ENCODE results near the gene PATJ. TPM values are rescaled to one million over a fixed set of nuclear protein-coding genes. Genes with fewer than 3 reads are reported as not detected.

The PATJ gene
- total and polyA plus RNA-seq, 2 of the 13 experiments (the other 11 are each of a cell fraction or from before 2014, with no cell fraction given) = 6.2 to 16.8 TPM

DNA sequence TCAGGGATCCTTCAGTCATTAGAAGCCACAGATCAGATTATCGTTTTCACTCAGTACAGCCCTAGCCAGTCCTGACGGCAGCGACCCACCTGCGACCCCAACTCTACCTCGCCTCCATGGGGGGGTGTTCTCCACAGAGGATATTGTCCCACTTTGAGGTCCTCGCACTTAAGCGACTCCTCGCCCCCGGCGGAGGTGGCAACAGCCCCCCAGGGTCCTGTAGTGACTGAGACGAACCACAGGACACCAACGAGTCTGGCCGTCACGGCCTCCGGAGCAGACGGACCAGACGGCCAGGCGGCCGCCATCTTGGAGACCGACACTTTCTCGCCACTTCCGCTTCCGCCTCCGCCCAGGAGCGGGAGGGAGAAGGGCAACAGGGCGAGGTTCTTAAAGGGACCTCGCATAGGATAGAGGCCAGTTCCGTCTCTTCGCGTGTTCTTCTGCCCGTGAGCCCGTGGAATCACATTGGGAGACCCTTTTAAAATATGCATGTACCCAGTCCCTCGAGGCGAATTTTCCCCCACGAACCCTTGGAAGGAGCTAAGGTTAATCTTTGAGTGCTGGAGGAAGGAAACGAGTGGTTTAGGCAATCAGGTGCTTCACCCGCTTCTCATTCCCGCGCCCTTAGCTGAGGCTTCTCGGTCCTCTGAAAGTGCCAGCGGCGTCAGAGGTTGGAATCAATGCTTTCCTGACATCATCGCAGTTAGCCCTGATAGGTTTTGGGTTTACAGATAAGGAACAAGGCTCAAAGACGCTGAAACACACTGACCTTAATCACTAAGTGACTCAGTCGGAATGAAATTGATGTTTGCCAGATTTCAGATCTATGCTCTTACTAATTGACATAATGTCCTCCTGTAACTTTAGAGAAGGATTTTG lies 17.2 kb upstream of the PATJ start, which contains the start of gene TM2D1:
TM2D1 (minus strand) TSS at position 329 of the 882 bp plus-strand sequence; CDS start at position 308, 21 bp downstream.
- no peaks in the 10 kb centered on the region for H3K36me3 ChIP-seq (replicated peaks in 1 of 2; ENCODE audit: control insufficient read depth in 1 of 2, insufficient read depth in 2 of 2, low read length in 2 of 2)
- ATAC-seq = peak; percentile 100
- peak within 1 kb of the TSS; percentile 82 for H3K4me2 ChIP-seq (ENCODE audit: low read depth, low read length)
- peak within 1 kb of the TSS; percentile 92 for H3K9ac ChIP-seq (ENCODE audit: insufficient read depth, low read depth, low read length)
- H4K20me1 ChIP-seq (ENCODE audit: insufficient read depth, low read length) = no peaks in the 10 kb centered on the region
- H3K4me3 ChIP-seq (replicated peaks in 1 of 3; ENCODE audit: insufficient read depth in 1 of 3, low read depth in 2 of 3, low read length in 3 of 3) = peak within 1 kb of the TSS; percentile 87 to 96 (median 94)
- WGBS (ENCODE audit: low lambda C conversion rate) = under 1% methylated on average over 23 of the region's 45 CpGs
- peak within 1 kb of the TSS; percentile 60 for H2AFZ ChIP-seq (ENCODE audit: low read length)
- peaks cover 30% of the 10 kb centered on the region for H3K4me1 ChIP-seq (ENCODE audit: insufficient read depth, low read length)
- H3K9me3 ChIP-seq (ENCODE audit: low read length) = no peaks in the 10 kb centered on the region
- in situ Hi-C loops (cut with HindIII; ENCODE audit: extremely low pct_ligation_motif_present, low pct_unique_long_range_greater_than_20kb) = no loop called here
- intact Hi-C loops (cut with micrococcal nuclease; ENCODE audit: unreplicated experiment) = loop anchor here (10.0 kb wide), 1 partner anchor 120 kb away; no protein-coding TSS in a partner anchor
- TSS peak; percentile 87 for BruUV-seq (replicated peaks)
- H3K27me3 ChIP-seq (ENCODE audit: control insufficient read depth in 1 of 2, insufficient read depth in 2 of 2, low read length in 2 of 2) = no peaks in the 10 kb centered on the region; a peak in 1 of 5 replicates
- peak within 1 kb of the TSS; percentile 74 for H3K27ac ChIP-seq (ENCODE audit: extremely low read length, insufficient read depth, low read length)
- ChIA-PET CTCF (ENCODE audit: low intra/inter-chr PET ratio, low total read pairs) (no interaction called here), POLR2A (interaction anchor here (1.0 to 1.3 kb wide), 3 partner anchors 10 to 12 kb away, joined by 3 to 6 read pairs (median 4); no protein-coding TSS in a partner anchor)
- FAIRE-seq = peak; percentile 91
- H3K79me2 ChIP-seq (ENCODE audit: insufficient read depth, low read length) = peaks cover 23% of the 10 kb centered on the region
- DNase-seq (ENCODE audit: low spot score) = peak; percentile 82
- TF ChIP-seq, protein P1, sequence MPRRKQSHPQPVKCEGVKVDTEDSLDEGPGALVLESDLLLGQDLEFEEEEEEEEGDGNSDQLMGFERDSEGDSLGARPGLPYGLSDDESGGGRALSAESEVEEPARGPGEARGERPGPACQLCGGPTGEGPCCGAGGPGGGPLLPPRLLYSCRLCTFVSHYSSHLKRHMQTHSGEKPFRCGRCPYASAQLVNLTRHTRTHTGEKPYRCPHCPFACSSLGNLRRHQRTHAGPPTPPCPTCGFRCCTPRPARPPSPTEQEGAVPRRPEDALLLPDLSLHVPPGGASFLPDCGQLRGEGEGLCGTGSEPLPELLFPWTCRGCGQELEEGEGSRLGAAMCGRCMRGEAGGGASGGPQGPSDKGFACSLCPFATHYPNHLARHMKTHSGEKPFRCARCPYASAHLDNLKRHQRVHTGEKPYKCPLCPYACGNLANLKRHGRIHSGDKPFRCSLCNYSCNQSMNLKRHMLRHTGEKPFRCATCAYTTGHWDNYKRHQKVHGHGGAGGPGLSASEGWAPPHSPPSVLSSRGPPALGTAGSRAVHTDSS (CRISPR knock-in tag; conservative IDR thresholded peaks at IDR 0.05) = no peak
- TF ChIP-seq MEIS2 (CRISPR knock-in tag; IDR thresholded peaks at IDR 0.05) (no peak), ZSCAN29 (CRISPR knock-in tag; conservative IDR thresholded peaks at IDR 0.05) (0 out of 2 replicates have a peak, but pooled peaks have one; percentile 55), ZMYM3 (CRISPR knock-in tag; IDR thresholded peaks at IDR 0.05) (peak; percentile 93), ZNF264 (CRISPR knock-in tag; IDR thresholded peaks at IDR 0.05) (no peak), RNF2 (conservative IDR thresholded peaks at IDR 0.05; ENCODE audit: low read depth) (peak; percentile 73; the same call in 1 of the 2 replicates), SETDB1 (CRISPR knock-in tag; IDR thresholded peaks at IDR 0.05; ENCODE audit: borderline replicate concordance) (no peak), IRX3 (CRISPR knock-in tag; IDR thresholded peaks at IDR 0.05; ENCODE audit: borderline replicate concordance, low read depth) (no peak), MBNL3 (CRISPR knock-in tag; conservative IDR thresholded peaks at IDR 0.05) (no peak), ARHGAP35 (CRISPR knock-in tag; IDR thresholded peaks at IDR 0.05; ENCODE audit: borderline replicate concordance) (no peak), BHLHE40 (IDR thresholded peaks at IDR 0.05; ENCODE audit: low read length) (no peak), NKX3-1 (CRISPR knock-in tag; IDR thresholded peaks at IDR 0.05) (peak; percentile 57; the same call in 1 of the 2 replicates), JDP2 (CRISPR knock-in tag; IDR thresholded peaks at IDR 0.05; ENCODE audit: borderline replicate concordance) (no peak), ZNF10 (CRISPR knock-in tag; IDR thresholded peaks at IDR 0.05; ENCODE audit: borderline replicate concordance, low read depth) (no peak), MLX (CRISPR knock-in tag; IDR thresholded peaks at IDR 0.05) (no peak), AKAP8 (CRISPR knock-in tag; IDR thresholded peaks at IDR 0.05) (no peak)
- TF ChIP-seq, protein P2, sequence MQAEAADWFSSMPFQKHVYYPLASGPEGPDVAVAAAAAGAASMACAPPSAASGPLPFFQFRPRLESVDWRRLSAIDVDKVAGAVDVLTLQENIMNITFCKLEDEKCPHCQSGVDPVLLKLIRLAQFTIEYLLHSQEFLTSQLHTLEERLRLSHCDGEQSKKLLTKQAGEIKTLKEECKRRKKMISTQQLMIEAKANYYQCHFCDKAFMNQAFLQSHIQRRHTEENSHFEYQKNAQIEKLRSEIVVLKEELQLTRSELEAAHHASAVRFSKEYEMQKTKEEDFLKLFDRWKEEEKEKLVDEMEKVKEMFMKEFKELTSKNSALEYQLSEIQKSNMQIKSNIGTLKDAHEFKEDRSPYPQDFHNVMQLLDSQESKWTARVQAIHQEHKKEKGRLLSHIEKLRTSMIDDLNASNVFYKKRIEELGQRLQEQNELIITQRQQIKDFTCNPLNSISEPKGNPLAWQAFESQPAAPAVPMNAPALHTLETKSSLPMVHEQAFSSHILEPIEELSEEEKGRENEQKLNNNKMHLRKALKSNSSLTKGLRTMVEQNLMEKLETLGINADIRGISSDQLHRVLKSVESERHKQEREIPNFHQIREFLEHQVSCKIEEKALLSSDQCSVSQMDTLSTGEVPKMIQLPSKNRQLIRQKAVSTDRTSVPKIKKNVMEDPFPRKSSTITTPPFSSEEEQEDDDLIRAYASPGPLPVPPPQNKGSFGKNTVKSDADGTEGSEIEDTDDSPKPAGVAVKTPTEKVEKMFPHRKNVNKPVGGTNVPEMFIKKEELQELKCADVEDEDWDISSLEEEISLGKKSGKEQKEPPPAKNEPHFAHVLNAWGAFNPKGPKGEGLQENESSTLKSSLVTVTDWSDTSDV (CRISPR knock-in tag; IDR thresholded peaks at IDR 0.05) = peak; percentile 71; the same call in 1 of the 2 replicates
- TF ChIP-seq, protein P3, sequence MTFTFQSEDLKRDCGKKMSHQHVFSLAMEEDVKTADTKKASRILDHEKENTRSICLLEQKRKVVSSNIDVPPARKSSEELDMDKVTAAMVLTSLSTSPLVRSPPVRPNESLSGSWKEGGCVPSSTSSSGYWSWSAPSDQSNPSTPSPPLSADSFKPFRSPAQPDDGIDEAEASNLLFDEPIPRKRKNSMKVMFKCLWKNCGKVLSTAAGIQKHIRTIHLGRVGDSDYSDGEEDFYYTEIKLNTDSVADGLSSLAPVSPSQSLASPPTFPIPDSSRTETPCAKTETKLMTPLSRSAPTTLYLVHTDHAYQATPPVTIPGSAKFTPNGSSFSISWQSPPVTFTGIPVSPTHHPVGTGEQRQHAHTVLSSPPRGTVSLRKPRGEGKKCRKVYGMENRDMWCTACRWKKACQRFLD (CRISPR knock-in tag; IDR thresholded peaks at IDR 0.05; ENCODE audit: borderline replicate concordance) = peak; percentile 60
